RWPE2 (cell line): Measurements from ENCODE around the gene DPM1.
A peak's percentile ranks its signal among the peaks of the same experiment; 100 is the strongest.

Source experiments
- ATAC-seq: fragments of 200-7000 bp; cut with Tn5 transposase; 3 replicates; pipeline ENCODE4 v1.9.1; 2021; ENCODE audit warnings: low read depth
- DNase-seq: peaks from one replicate; pipeline ENCODE4 v3.0.0-alpha.2; 2020; ENCODE audit warnings: low spot score
- H3K27ac ChIP-seq: fragments of 450-650 bp; 2 replicates; pipeline ENCODE4 v1.5.1; 2017; ENCODE audit warnings: mild to moderate bottlenecking; ENCODE audit not compliant: poor library complexity, severe bottlenecking
- H3K27me3 ChIP-seq: fragments of 250-450 bp; sonication (Bioruptor Pico); 2 replicates; pipeline ENCODE4 v1.5.1; 2021; ENCODE audit warnings: mild to moderate bottlenecking, moderate library complexity; ENCODE audit not compliant: insufficient read depth, poor library complexity, severe bottlenecking
- H3K36me3 ChIP-seq: fragments of 250-450 bp; sonication (Bioruptor Pico); 2 replicates; pipeline ENCODE4 v1.5.1; 2020; ENCODE audit warnings: low read depth, mild to moderate bottlenecking, moderate library complexity
- H3K4me1 ChIP-seq: fragments of 250-450 bp; sonication (Bioruptor Pico); 2 replicates; pipeline ENCODE4 v1.5.1; 2021; ENCODE audit warnings: mild to moderate bottlenecking, moderate library complexity; ENCODE audit not compliant: insufficient read depth, poor library complexity, severe bottlenecking
- H3K4me3 ChIP-seq: fragments of 250-450 bp; sonication (Bioruptor Pico); 2 replicates; pipeline ENCODE4 v1.5.1; 2021; ENCODE audit warnings: mild to moderate bottlenecking, moderate library complexity; ENCODE audit not compliant: severe bottlenecking
- H3K9me3 ChIP-seq: fragments of 250-450 bp; sonication (Bioruptor Pico); 2 replicates; pipeline ENCODE4 v1.5.1; 2021; ENCODE audit warnings: mild to moderate bottlenecking, moderate library complexity; ENCODE audit not compliant: severe bottlenecking
- CTCF ChIP-seq: fragments of 450-650 bp; IDR thresholded peaks from one replicate; pipeline ENCODE4 v1.5.1; 2017; ENCODE audit warnings: mild to moderate bottlenecking, moderate library complexity; ENCODE audit not compliant: poor library complexity, severe bottlenecking

The DPM1 gene

GRCh38 chr20:50931306-50932015 lies 26.9 kb downstream of the DPM1 start, which contains the start of gene ADNP:
Gene ADNP (minus strand): TSS chr20:50931437. CDS start chr20:50903996, 27,441 bp downstream.
- peak within 1 kb of the TSS; percentile 96 for H3K4me3 ChIP-seq
- TF ChIP-seq CTCF, result peak; percentile 99
- peak within 1 kb of the TSS; percentile 80 for H3K27ac ChIP-seq
- ATAC-seq (peak; percentile 71), DNase-seq (peak; percentile 95)
- peaks cover 28% of the 10 kb centered on the region for H3K4me1 ChIP-seq
- no peaks in the 10 kb centered on the region for H3K9me3 ChIP-seq
- peaks cover 81% of the 10 kb centered on the region for H3K36me3 ChIP-seq
- H3K27me3 ChIP-seq, result no peaks in the 10 kb centered on the region

GRCh38 chr20:50930976-50931305 lies 27.4 kb downstream of the DPM1 start:
- H3K36me3 ChIP-seq, result peaks cover 81% of the 10 kb centered on the region

GRCh38 chr20:50930139-50930975 lies 28.0 kb downstream of the DPM1 start:
- H3K27ac ChIP-seq, result peak overlapping the region; percentile 80
- DNase-seq (peak; percentile 76), ATAC-seq (peak; percentile 21; the same call in 1 of the 3 replicates)
- H3K4me1 ChIP-seq, result peaks cover 39% of the 10 kb centered on the region
- H3K36me3 ChIP-seq, result peaks cover 81% of the 10 kb centered on the region
- TF ChIP-seq CTCF, result no peak
- H3K9me3 ChIP-seq, result no peaks in the 10 kb centered on the region
- no peaks in the 10 kb centered on the region for H3K27me3 ChIP-seq
- H3K4me3 ChIP-seq, result peak overlapping the region; percentile 96

More at GRCh38 chr20:50930976-50931305, 27.4 kb downstream of the DPM1 start:
- DNase-seq (no peak), ATAC-seq (peak; percentile 19)
- Histone ChIP-seq H3K9me3 (no peaks in the 10 kb centered on the region), H3K4me1 (peaks cover 33% of the 10 kb centered on the region), H3K4me3 (peak overlapping the region; percentile 96), H3K27ac (peak overlapping the region; percentile 80), H3K27me3 (no peaks in the 10 kb centered on the region)
- TF ChIP-seq CTCF, result no peak

- H3K27me3 ChIP-seq, result no peaks in the 10 kb centered on the region
- DNase-seq (peak; percentile 95), ATAC-seq (peak; percentile 45)
- H3K4me1 ChIP-seq, result peaks cover 44% of the 10 kb centered on the region
- TF ChIP-seq CTCF, result peak; percentile 100
- H3K36me3 ChIP-seq, result peaks cover 81% of the 10 kb centered on the region
- H3K9me3 ChIP-seq, result no peaks in the 10 kb centered on the region
- H3K4me3 ChIP-seq, result peak overlapping the region; percentile 96
- H3K27ac ChIP-seq, result peak overlapping the region; percentile 80
Observed at GRCh38 chr20:50929299-50930138, 28.8 kb downstream of the DPM1 start.
